Measurements from ENCODE around the gene PDE7B. TPM values are rescaled to one million over a fixed set of nuclear protein-coding genes. Genes with fewer than 3 reads are reported as not detected.

PDE7B gene
- total and polyA plus RNA-seq, 7 donors: 1.9 to 4.6 (median 2.7) TPM

GRCh38 chr6:136189104-136189503, 337.6 kb downstream of the PDE7B start:
- H3K36me3 ChIP-seq (ENCODE audit: insufficient read depth in 1 of 2, low read depth in 1 of 2): peaks cover 7 to 72% of the 10 kb centered on the region in 2 donors
- TF ChIP-seq CTCF (IDR thresholded peaks at IDR 0.05): no peak
- no peaks in the 10 kb centered on the region for H3K9me3 ChIP-seq
- H3K4me1 ChIP-seq: no peaks in the 10 kb centered on the region
- no peak overlapping the region for H3K27ac ChIP-seq
- no peak for ATAC-seq
- DNase-seq: no peak
- H3K4me3 ChIP-seq: no peak overlapping the region
- intact Hi-C loops (cut with DNase I): no loop called here
- H3K27me3 ChIP-seq (ENCODE audit: insufficient read depth in 3 of 3, low read length in 2 of 3): no peaks in the 10 kb centered on the region
- WGBS, 3 donors: 90 to 97% (median 97%) methylated on average over 3 of the region's 3 CpGs

- no peak for DNase-seq
- H3K36me3 ChIP-seq (ENCODE audit: insufficient read depth in 1 of 2, low read depth in 1 of 2): peaks cover 7 to 72% of the 10 kb centered on the region in 2 donors
- intact Hi-C loops (cut with DNase I): no loop called here
Measured at GRCh38 chr6:136191606-136192312, 340.3 kb downstream of the PDE7B start.

GRCh38 chr6:136192902-136193301, 341.4 kb downstream of the PDE7B start:
- intact Hi-C loops (cut with DNase I): no loop called here
- WGBS, 3 donors: 51 to 66% (median 57%) methylated on average over 6 of the region's 6 CpGs
- no peak overlapping the region for H3K27ac ChIP-seq
- TF ChIP-seq CTCF (IDR thresholded peaks at IDR 0.05): no peak
- no peaks in the 10 kb centered on the region for H3K27me3 ChIP-seq (ENCODE audit: insufficient read depth in 3 of 3, low read length in 2 of 3)
- no peak overlapping the region for H3K4me3 ChIP-seq
- no peak for ATAC-seq
- no peak for DNase-seq
- peaks cover under 1 to 60% of the 10 kb centered on the region in 2 donors for H3K36me3 ChIP-seq (ENCODE audit: insufficient read depth in 1 of 2, low read depth in 1 of 2)
- no peaks in the 10 kb centered on the region for H3K9me3 ChIP-seq
- H3K4me1 ChIP-seq: no peaks in the 10 kb centered on the region

More at GRCh38 chr6:136191606-136192312, 340.3 kb downstream of the PDE7B start:
- Histone ChIP-seq H3K27ac (no peak overlapping the region), H3K4me3 (no peak overlapping the region), H3K27me3 (ENCODE audit: insufficient read depth in 3 of 3, low read length in 2 of 3) (no peaks in the 10 kb centered on the region), H3K4me1 (no peaks in the 10 kb centered on the region), H3K9me3 (no peaks in the 10 kb centered on the region)
- no peak for ATAC-seq
- TF ChIP-seq CTCF (IDR thresholded peaks at IDR 0.05): no peak
- 92 to 94% (median 93%) methylated on average over 32 of the region's 32 CpGs for WGBS, 3 donors

- no peak for ATAC-seq
- peaks cover 0 to 2% (median 0%) of the 10 kb centered on the region in 3 donors for H3K27me3 ChIP-seq (ENCODE audit: insufficient read depth in 3 of 3, low read length in 2 of 3)
- no peak overlapping the region for H3K27ac ChIP-seq
- DNase-seq: no peak
- no peak overlapping the region for H3K4me3 ChIP-seq
- 41 to 51% (median 43%) methylated on average over 5 of the region's 5 CpGs for WGBS, 3 donors
- TF ChIP-seq CTCF (IDR thresholded peaks at IDR 0.05): no peak
- H3K4me1 ChIP-seq: no peaks in the 10 kb centered on the region
- intact Hi-C loops (cut with DNase I): no loop called here
- no peaks in the 10 kb centered on the region for H3K36me3 ChIP-seq (ENCODE audit: insufficient read depth in 1 of 2, low read depth in 1 of 2)
- H3K9me3 ChIP-seq: no peaks in the 10 kb centered on the region
Measured at GRCh38 chr6:136201732-136202131, 350.2 kb downstream of the PDE7B start.

- intact Hi-C loops (cut with DNase I): no loop called here
- no peak for TF ChIP-seq CTCF (IDR thresholded peaks at IDR 0.05)
- H3K9me3 ChIP-seq: no peaks in the 10 kb centered on the region
- DNase-seq (no peak), ATAC-seq (no peak)
- no peak overlapping the region for H3K27ac ChIP-seq
- H3K27me3 ChIP-seq (ENCODE audit: insufficient read depth in 3 of 3, low read length in 2 of 3): peaks cover 0 to 2% (median 0%) of the 10 kb centered on the region in 3 donors
- H3K4me1 ChIP-seq: no peaks in the 10 kb centered on the region
- H3K4me3 ChIP-seq: no peak overlapping the region
- no peaks in the 10 kb centered on the region for H3K36me3 ChIP-seq (ENCODE audit: insufficient read depth in 1 of 2, low read depth in 1 of 2)
- 94 to 95% (median 94%) methylated on average over 4 of the region's 4 CpGs for WGBS, 3 donors
Measured at GRCh38 chr6:136208783-136209182, 357.3 kb downstream of the PDE7B start.

Measured in psoas muscle (tissue), 8 donors.